Measurements from ENCODE around the gene EVL.

- TF ChIP-seq POLR2A (IDR thresholded peaks at IDR 0.05; ENCODE audit: low read length) (no peak), ESRRA (IDR thresholded peaks at IDR 0.05; ENCODE audit: borderline replicate concordance, low read length) (no peak), EP300 (IDR thresholded peaks at IDR 0.05) (no peak), CTCF (IDR thresholded peaks at IDR 0.05) (no peak), FOSL2 (IDR thresholded peaks at IDR 0.05) (no peak), FOSL2 (CRISPR knock-in tag; IDR thresholded peaks at IDR 0.05) (no peak), CHD2 (IDR thresholded peaks at IDR 0.05; ENCODE audit: low read length, partially characterized antibody) (no peak), BCL3 (IDR thresholded peaks at IDR 0.05) (no peak), BHLHE40 (IDR thresholded peaks at IDR 0.05; ENCODE audit: low read depth, low read length) (no peak), MYC (IDR thresholded peaks at IDR 0.05; ENCODE audit: borderline replicate concordance, low read length) (no peak), JUN (IDR thresholded peaks at IDR 0.05) (no peak)
These were observed 1.8 kb upstream of the EVL start for GRCh38 chr14:100063314-100063941.
